GM12865 (cell line): ENCODE results near the gene GGT1.
"Not testable (repeated sequence)": the region's sequence is repeated elsewhere in the genome, so short reads cannot be mapped to it uniquely, and the experiment has no call there.

Experiments
- DNase-seq: peaks from one replicate; pipeline ENCODE4 v3.0.0; 2010; ENCODE audit warnings: low read depth
- H3K4me3 ChIP-seq: 2 replicates; pipeline ENCODE4 v1.5.1; 2011; ENCODE audit warnings: mild to moderate bottlenecking, low read depth, low read length, control low read depth
- CTCF ChIP-seq: IDR thresholded peaks from 2 replicates; pipeline ENCODE4 v1.5.1; 2011; ENCODE audit warnings: low read length, control low read depth, low read depth, inconsistent platforms; ENCODE audit not compliant: insufficient read depth; ENCODE audit errors: missing control alignments

GGT1 gene

GRCh38 chr22:24633231-24634023 is 30.4 kb downstream of the GGT1 start:
- not testable (repeated sequence) for DNase-seq, H3K4me3 ChIP-seq

- peak; percentile 15 for TF ChIP-seq CTCF
- DNase-seq, result peak; percentile 7
- H3K4me3 ChIP-seq, result not testable (repeated sequence)
Measured at GRCh38 chr22:24634776-24635389, 31.9 kb downstream of the GGT1 start.

GRCh38 chr22:24636513-24636912 is 33.5 kb downstream of the GGT1 start:
- not testable (repeated sequence) for H3K4me3 ChIP-seq, DNase-seq

- not testable (repeated sequence) for H3K4me3 ChIP-seq, DNase-seq
Measured at GRCh38 chr22:24642307-24642706, 39.3 kb downstream of the GGT1 start.

- not testable (repeated sequence) for DNase-seq, H3K4me3 ChIP-seq
Measured at GRCh38 chr22:24644409-24644808, 41.4 kb downstream of the GGT1 start.

- not testable (repeated sequence) for H3K4me3 ChIP-seq, DNase-seq
Measured at GRCh38 chr22:24645408-24646399, 42.7 kb downstream of the GGT1 start.

GRCh38 chr22:24646756-24647155 is 43.8 kb downstream of the GGT1 start:
- DNase-seq, H3K4me3 ChIP-seq: not testable (repeated sequence)

GRCh38 chr22:24649371-24649770 is 46.4 kb downstream of the GGT1 start:
- DNase-seq, H3K4me3 ChIP-seq: not testable (repeated sequence)

- not testable (repeated sequence) for H3K4me3 ChIP-seq, DNase-seq
Measured at GRCh38 chr22:24650884-24651283, 47.9 kb downstream of the GGT1 start.

- not testable (repeated sequence) for H3K4me3 ChIP-seq, DNase-seq
Measured at GRCh38 chr22:24665395-24665794, 62.4 kb downstream of the GGT1 start.

- not testable (repeated sequence) for H3K4me3 ChIP-seq, DNase-seq
Measured at GRCh38 chr22:24667904-24668303, 64.9 kb downstream of the GGT1 start.

GRCh38 chr22:24672532-24672931 is 69.5 kb downstream of the GGT1 start:
- DNase-seq, H3K4me3 ChIP-seq: not testable (repeated sequence)
